ENCODE data around the gene SMOC2.

The SMOC2 gene

DNA sequence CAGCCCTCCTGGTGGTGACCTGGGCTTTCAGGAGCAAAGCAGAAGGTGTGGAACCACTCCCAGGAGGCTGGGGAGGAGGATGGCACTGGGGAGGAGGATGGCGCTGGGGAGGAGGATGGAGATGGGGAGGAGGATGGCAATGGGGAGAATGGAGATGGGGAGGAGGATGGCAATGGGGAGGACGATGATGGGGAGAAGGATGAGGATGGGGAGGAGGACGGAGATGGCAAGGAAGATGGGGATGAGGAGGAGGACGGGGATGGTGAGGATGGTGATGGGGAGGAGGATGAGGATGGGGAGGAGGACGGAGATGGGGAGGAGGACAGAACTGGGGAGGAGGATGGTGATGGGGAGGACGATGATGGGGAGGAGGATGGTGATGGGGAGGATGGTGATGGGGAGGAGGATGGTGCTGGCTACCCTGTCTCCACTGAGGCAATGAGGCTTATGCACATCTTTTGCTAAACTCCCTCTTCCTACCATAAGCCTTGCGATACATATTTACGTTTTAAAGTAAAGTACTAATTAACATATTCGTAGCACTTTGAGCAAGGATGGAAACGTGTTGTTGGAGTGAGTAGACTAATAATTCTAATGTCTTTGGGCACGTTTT is 7.4 kb downstream of the SMOC2 start:
- DNase-seq (ENCODE audit: low spot score): no peak

DNA sequence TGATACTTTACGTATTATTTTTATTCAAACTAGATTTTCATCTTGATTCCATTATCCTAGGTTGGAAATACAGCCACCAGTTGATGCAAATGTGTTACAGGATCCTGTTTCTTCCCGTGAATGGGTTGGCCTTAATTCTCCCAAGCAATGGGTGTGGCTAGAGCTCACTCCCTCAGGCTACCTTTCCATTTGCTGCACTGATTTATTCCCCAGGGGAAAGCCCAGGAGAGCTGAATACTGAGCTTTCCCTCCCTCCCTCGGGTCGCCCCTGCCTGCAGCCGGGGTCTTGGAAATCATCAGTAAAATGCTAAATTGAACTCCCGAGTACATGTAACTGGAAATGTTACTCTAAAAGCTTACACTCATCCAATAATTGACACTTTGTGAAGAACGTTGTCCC is 9.9 kb downstream of the SMOC2 start:
- no peak for DNase-seq (ENCODE audit: low spot score)

- no peak for DNase-seq (ENCODE audit: low spot score)
Measured at GRCh38 chr6:168451805-168452517, 11.0 kb downstream of the SMOC2 start.

- DNase-seq (ENCODE audit: low spot score): no peak
Measured at GRCh38 chr6:168452685-168453377, 11.8 kb downstream of the SMOC2 start.

GRCh38 chr6:168455847-168456530 is 15.0 kb downstream of the SMOC2 start:
- no peak for DNase-seq (ENCODE audit: low spot score)

DNA sequence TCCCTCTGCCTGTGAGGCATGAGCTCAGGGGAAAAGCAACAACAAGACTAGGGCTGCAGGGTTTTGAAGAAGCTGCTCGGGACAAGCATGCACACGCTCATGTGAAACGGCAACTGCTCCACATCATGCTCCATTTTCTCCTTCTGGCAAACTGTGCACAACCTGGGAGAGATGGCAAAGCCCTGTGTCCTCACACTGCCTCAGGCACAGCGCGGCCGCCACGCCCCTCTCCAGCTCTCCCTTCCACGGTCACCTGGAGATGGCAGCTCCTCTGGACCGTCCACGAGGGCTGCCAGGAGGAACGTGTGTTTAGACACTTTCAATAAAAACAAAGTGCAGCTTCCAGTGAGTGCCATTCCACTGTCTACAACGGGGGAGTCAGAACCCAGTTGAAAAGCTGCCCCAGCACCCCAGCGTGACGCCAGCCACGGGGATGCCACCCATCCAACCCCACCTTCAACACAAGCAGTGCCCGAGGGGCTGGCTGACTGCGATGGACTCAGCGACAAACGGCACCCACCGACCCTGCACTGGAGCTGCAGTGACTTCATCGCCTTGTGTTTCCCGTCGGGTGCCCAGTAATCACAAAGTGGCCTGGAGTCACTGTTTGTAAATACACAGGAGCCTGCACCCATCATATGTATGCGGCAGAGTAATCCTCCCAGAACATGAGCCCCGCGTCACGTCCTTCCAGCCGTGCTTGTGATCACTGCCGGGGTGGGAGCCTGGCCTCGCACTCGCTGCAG is 16.1 kb downstream of the SMOC2 start:
- DNase-seq (ENCODE audit: low spot score): no peak

DNA sequence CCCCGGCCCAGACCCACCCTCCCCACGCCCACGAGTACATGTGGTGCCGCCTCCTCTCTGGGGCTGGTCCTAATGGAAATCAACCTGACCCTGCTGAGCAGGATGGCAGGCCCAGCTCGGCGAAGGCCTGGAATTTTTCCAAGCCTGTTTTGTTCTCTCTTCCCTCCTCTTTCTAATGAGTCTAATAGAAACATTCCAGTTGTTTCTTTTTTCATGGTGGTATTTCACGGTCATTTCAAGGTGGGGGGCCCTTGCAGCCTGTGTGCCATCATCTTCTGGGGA is 16.6 kb downstream of the SMOC2 start:
- no peak for DNase-seq (ENCODE audit: low spot score)

DNA sequence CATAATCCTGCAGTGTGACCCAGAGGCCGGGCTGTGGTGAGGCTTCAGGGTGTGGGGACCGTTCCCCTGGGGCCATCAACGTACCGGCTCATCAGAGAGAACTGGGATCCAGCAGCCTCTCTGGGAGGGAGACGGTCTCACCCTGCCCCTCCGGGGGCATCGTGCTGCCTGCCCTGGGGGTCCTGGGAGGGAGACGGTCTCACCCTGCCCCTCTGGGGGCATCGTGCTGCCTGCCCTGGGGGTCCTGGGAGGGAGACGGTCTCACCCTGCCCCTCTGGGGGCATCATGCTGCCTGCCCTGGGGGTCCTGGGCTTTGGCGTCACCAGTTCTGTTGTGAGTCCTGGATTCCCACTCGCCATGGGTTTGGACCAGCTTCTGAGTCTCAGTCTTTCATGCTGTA is 17.1 kb downstream of the SMOC2 start:
- no peak for DNase-seq (ENCODE audit: low spot score)

DNA sequence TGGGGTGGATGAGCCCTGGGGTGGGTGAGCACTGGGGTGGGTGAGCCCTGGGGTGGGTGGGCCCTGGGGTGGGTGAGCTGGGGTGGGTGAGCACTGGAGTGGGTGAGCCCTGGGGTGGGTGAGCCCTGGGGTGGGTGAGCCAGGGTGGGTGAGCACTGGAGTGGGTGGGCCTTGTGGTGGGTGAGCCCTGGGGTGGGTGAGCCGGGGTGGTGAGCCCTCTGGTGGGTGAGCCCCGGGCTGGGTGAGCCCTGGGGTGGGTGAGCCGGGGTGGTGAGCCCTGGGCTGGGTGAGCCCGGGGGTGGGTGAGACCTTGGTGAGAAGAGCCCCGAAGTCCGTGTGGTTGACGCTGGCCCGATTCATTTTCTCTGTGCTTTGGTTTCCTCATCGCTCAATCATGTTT is 18.6 kb downstream of the SMOC2 start:
- DNase-seq (ENCODE audit: low spot score): no peak

GRCh38 chr6:168462289-168462853 is 21.4 kb downstream of the SMOC2 start:
- no peak for DNase-seq (ENCODE audit: low spot score)

GRCh38 chr6:168464546-168464945 is 23.6 kb downstream of the SMOC2 start:
- no peak for DNase-seq (ENCODE audit: low spot score)

- DNase-seq (ENCODE audit: low spot score): no peak
Measured at GRCh38 chr6:168468045-168468444, 27.1 kb downstream of the SMOC2 start.

DNA sequence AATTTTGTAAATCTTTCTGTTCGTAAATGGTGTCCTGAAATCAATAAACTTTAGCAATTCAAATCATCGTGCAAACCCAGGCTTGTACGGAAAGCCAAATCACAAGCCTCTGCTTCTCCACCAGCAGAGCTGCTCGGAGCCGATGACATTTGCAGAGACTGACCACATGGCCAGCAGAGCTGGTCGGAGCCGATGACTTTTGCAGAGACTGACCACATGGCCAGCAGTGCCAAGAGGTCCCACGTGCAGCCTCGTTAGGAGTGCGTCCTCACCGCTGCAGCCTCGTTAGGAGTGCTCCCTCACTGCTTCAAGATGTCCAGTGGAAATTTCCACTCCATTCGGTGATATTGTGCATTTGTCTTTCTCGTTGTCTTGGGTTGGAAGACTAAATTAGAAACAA is 28.5 kb downstream of the SMOC2 start:
- no peak for DNase-seq (ENCODE audit: low spot score)

DNA sequence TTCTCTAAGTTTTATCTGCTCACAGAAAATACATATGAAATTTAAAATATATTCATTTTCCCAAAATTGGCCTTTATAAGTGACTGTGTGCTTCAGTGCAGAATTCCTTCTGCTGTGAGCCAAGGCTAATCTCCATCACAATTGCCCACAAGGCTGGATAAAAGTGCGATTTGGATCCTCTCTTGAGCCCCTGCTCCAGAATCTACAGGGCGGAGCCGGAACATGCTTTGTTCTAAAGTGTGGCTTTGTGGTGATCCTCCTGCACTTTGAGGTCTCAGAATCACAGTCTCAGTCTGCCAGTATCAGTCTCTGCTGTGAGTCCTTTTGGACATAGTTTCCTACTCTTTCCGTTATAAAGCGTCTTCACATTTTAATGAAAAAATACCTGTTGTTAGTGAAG is 28.9 kb downstream of the SMOC2 start:
- DNase-seq (ENCODE audit: low spot score): no peak

GRCh38 chr6:168472363-168472762 is 31.4 kb downstream of the SMOC2 start:
- no peak for DNase-seq (ENCODE audit: low spot score)

DNA sequence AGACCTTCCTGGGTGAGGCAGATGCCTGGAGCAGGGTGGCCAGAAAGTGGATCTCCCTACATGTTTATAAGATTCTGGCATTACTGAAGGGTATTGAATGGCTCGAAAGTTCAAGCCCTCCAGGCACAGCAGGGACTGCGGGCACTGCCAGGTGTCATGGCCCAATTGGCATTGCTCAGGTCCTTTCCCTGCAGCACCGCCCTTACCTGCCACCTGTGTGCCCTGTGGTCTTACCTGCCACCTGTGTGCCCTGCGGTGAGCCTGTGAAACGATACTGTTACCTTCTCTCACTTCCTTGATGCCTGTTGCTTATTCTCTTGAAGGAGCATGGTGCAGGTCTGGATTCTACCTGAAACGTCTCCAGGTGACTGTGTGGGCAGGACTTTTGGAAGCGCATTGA is 32.2 kb downstream of the SMOC2 start:
- DNase-seq (ENCODE audit: low spot score): no peak

- DNase-seq (ENCODE audit: low spot score): no peak
Measured at GRCh38 chr6:168475188-168476013, 34.4 kb downstream of the SMOC2 start.

GRCh38 chr6:168479421-168479820 is 38.4 kb downstream of the SMOC2 start:
- DNase-seq (ENCODE audit: low spot score): no peak

- DNase-seq (ENCODE audit: low spot score): no peak
Measured at GRCh38 chr6:168480481-168480880, 39.5 kb downstream of the SMOC2 start.

DNA sequence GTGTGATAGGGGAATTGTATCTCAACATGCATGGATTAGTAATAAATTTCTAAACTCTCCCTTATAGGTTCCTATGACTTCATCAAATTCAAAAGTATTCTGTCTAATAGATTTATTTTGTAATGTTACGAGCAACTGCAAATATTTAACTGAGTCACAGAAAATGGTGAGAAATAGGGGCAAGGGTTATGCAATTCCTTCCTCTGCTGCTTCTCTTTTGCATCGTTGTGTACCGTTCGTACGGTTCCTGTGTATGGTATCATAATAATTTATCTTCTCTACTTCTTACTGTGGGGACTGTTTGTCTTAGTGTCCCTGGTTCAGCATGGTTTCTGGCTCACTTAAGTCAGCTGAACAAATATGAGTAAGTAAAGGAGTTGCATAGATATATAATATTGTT is 44.8 kb downstream of the SMOC2 start:
- no peak for DNase-seq (ENCODE audit: low spot score)

DNA sequence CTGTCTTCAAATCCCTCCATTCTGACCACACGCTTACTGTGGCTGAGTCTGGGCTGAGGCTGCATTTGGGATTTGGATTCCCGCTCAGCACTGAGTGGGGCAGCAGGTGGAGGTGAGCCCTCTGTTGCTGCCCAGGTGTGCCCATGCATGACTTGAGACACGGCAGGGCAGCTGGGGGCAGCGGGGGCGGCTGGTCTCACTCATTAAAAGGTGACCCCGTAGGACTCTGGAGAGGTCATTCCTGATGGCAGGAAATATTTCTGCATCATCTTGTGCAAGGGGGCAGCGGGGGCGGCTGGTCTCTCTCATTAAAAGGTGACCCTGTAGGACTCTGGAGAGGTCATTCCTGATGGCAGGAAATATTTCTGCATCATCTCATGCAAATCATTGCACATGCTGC is 49.8 kb downstream of the SMOC2 start:
- DNase-seq (ENCODE audit: low spot score): no peak
